NCI-H510A (cell line): ENCODE data around the gene MTA1.
A peak's percentile ranks its signal among the peaks of the same experiment; 100 is the strongest.

Experiments
- DNase-seq: peaks from one replicate; lab custom pipeline; 2025; lab: John Stamatoyannopoulos, UW

Gene MTA1

GRCh38 chr14:105487986-105488777, 68.6 kb downstream of the MTA1 start:
- no peak for DNase-seq

GRCh38 chr14:105488781-105489541, 69.3 kb downstream of the MTA1 start:
- no peak for DNase-seq

GRCh38 chr14:105489542-105490266, 70.1 kb downstream of the MTA1 start:
- peak; percentile 76 for DNase-seq

- no peak for DNase-seq
Observed at GRCh38 chr14:105490267-105490571, 70.6 kb downstream of the MTA1 start.

DNA sequence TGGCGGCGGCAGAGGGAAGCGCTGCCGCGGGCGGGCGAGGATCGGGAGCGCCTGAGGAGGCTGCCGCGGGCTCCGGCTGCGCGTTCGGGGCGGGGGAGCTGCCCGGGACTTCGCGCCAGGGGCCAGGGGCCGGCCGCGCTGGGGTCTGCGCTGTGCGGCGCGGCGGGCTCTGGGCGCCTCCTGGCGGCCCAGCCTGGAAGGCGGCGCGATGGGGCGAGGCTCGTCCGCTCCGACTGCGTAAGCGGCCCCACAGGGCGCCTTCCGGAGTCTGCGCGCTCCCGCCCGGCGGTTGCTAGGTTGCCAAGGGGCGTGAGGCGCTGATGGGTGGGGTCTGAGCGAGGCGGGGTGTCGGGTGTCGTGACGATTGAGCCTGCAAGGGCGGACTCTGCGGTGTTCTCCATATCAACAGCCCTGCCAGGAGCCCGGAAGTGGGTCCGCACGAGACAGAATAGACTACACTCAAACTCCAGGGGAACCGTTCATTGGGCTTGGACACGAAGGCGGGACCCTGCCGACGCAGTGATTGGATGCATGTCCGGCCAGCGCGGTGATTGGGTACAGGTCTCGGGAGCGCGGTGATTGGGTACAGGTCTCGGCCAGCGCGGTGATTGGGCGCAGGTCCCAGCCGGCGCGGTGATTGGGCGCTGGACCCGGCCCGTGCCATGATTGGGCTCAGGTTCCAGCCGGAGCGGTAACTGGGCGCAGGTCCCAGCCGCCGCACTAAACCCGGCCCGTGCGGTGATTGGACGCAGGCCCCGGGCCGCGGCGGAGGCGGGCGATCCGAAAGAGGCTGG, 71.1 kb downstream of the MTA1 start, which contains the start of gene TEDC1:
Gene TEDC1 (plus strand): TSS at position 675 of the 794 bp plus-strand sequence. CDS start 130 bp downstream, outside the sequence.
- peak; percentile 99 for DNase-seq

DNA sequence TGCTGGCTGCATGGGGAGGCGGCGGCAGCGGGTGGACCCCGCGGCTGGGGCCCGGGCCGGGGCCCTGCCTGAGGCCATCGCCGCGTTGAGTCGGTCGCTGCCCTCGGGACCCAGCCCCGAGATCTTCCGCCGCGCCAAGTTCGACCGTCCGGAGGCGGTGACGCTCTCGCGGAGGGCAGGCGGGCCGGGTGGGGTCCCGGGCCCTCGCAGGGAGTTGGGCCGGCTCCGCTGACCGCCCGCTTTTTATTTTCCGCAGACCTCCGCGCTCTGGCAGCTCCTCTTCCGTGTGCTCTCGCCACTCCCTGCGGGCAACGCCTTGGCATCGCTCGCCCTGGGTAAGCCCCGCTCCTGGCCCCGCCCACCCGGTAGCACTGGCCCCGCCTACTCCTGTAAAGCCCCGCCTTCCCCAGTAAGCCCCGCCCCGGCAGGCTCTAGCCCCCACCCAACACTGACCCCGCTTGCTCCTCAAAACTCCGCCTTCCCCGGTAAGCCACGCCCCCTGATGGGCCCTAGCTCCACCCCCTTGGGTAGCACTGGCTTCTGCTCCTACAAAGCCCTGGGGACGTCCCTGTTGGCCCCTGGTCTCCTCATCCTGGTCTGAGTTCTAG, 71.8 kb downstream of the MTA1 start:
- DNase-seq, result no peak

DNA sequence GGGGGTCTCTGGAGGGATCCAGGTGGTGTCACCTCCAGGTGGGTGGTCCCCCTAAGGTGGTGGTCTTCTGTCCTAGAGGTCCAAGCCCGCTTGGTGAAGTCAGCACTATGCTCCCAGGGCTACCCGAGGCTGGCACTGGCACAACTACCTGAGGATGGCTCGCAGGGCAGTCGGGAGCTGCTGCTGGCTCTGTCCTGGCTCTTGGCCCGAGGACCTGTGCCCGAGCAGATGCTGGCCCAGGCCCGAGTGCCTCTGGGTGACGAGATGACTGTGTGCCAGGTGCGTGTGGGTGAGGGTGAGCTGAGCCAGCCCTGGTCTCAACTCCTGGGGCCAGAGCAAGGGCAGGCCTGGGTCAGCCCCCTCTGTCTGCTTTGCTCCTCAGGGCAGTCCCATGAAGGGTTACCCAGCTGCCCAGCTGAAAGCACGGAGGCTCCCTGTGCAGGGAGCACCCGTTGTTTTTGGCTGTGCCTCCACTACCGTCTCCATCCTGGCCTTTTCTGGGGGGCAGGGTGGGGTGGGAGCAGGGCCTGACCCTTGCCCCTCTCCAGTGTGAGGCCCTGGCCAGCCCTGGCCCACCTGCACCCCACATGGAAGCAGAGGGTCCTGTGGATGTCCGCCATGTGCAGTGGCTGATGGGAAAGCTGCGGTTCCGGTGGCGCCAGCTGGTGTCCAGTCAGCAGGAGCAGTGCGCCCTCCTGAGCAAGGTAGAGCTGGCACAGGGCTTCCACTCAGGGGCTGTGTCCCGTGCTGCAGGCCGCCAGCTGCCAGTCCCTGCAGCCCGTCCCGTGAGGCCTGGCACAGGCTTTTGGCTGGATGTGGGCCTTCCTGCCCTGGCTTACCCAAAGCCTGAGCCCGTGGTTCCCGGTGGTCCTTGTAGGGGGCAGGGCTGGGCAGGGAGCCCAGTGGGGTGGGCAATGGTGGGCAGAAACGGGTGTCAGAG, 72.7 kb downstream of the MTA1 start:
- DNase-seq, result no peak

DNA sequence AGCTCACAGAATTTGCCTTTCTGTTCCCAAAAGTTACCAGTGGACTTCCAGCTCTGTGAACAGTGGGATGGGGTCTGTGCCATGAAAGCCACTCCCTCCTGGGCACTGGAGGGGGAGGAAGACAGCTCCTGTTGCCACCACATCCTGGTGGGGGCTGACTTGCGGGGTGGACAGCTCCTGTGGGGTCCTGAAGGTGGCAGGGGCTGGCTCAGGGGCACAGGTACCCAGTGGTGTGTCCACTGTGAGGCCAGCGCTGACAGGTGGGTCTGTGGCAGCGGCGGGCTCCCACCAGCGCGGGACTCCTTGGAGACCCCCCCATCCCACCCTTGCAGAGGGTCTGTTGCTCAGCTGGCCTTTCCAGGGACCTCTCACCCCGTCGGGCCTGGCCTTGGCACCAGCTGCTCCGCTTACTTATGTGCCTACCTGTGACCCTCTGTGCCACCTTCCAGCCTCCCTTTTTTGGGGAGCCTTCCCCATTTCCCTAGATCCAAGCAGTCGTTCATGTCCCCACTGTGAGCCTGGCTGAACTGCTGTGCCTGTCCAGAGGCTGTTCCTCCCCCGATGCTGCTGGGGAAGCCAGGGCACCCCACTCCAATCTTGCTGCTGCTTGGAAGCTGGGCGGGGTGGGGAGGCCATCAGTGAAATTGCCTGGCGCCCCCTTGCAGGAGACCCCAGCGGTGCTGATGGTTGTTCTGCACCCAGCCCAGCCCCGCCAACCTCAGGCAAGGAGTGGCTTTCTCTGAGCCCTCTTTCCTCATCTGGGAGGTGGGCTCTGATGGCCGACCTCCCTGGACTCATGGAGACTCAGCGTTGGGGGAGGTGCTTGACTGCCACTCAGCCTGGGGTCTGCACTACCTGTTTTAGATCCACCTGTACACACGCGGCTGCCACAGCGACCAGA, 73.6 kb downstream of the MTA1 start:
- no peak for DNase-seq

- DNase-seq, result no peak
Observed at GRCh38 chr14:105493921-105494605, 74.4 kb downstream of the MTA1 start.

GRCh38 chr14:105494606-105494929, 74.9 kb downstream of the MTA1 start:
- DNase-seq, result no peak

GRCh38 chr14:105495101-105495989, 75.7 kb downstream of the MTA1 start:
- DNase-seq, result no peak

DNA sequence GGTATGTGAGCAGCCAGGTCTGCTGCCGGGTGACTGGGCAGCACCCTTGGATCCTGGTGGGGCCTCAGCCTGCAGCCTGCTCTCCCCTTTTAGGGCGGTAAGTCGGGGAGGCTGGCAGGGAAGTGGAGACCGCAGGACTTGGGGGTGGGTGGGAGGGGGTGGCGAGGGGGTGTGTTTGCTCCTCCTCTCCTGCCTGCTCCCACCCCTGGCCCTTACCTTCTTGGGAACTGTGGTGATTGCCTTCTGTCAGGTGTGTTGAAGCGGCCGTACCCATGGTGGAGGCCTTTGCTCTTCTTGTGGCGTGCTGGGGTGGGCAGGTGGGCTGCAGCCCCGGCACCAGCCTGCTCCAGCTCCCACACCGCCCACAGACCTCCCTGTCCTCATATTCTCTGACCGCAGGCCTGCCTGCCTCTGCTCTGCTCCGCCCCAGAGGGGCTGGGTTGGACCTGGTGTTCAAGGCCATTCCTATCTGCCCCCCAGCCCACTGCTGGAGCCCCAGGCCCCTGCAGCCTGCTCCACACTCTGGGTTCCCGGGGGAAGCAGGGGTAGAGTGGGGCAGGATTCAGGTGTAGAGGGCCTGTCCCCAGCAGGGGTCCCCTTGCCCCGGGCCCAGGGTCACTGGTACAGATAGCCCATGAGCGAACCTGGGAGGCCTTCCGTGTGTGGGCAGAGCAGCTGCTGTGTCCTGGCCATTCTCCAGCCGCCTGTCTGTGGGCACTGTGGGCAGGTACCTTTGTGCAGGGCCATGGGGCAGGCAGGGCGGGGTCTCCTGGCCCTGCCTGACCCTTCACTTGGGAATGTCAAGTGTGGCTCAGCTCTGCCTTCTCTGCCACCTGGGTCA, 76.6 kb downstream of the MTA1 start:
- no peak for DNase-seq

GRCh38 chr14:105496831-105497591, 77.4 kb downstream of the MTA1 start:
- no peak for DNase-seq

DNA sequence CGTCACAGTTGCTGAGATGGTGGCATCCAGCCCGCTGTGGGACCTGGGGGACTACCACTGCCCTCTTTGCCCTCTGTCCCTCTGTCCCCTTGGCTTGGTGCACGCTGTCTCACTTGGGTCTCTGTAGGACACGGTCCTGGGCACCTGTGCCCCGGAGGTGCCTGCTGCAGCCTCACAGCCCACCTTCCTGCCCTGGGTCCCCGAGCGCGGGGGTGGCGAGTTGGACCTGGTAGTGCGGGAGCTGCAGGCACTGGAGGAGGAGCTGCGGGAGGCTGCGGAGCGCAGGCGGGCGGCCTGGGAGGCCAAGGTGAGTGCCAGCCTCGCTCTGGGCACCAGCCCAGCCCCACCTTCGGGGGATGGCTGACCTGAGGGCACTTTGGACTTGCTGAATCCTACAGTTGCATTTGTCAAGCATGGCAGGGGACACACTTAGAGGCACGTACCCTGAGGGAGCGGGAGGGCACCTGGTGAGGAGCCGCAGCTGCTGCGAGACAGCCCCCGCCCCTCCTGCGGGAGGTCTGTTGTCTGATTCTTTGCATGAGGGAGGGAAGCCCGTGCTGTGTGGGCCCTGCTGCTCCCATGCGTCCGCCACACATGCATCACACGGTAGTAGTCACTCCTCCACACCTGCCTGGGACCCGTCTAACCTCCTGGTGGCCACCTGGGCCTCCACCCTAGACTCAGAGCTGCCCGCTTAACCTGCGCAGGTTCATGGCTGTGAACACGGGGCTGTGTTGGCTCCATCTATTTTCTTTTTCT, 78.2 kb downstream of the MTA1 start:
- no peak for DNase-seq
